ENCODE measurements around the gene MALAT1. TPM values are rescaled to one million over a fixed set of nuclear protein-coding genes. Genes with fewer than 3 reads are reported as not detected.

The MALAT1 gene
- total RNA-seq, 1 donor from 2014 or later, result 1,362 TPM

DNA sequence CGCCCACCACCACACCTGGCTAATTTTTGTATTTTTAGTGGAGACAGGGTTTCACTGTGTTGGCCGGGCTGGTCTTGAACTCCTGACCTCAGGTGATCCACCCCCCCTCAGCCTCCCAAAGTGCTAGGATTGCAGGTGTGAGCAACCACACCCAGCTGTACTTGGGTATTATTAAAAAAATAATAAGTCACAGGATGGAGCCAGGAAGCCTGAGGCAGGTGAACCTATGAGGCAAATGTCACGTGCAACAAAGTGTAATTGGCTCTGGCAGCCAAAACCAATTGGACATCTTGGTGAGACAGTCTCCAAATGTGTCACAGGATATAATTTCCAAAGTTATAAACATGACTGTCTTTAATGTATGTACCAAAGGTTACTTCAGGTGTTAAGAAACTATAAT, 24.0 kb upstream of the MALAT1 start:
- DNase-seq (ENCODE audit: low read depth), result no peak
- TF ChIP-seq, protein P1, sequence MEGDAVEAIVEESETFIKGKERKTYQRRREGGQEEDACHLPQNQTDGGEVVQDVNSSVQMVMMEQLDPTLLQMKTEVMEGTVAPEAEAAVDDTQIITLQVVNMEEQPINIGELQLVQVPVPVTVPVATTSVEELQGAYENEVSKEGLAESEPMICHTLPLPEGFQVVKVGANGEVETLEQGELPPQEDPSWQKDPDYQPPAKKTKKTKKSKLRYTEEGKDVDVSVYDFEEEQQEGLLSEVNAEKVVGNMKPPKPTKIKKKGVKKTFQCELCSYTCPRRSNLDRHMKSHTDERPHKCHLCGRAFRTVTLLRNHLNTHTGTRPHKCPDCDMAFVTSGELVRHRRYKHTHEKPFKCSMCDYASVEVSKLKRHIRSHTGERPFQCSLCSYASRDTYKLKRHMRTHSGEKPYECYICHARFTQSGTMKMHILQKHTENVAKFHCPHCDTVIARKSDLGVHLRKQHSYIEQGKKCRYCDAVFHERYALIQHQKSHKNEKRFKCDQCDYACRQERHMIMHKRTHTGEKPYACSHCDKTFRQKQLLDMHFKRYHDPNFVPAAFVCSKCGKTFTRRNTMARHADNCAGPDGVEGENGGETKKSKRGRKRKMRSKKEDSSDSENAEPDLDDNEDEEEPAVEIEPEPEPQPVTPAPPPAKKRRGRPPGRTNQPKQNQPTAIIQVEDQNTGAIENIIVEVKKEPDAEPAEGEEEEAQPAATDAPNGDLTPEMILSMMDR (conservative IDR thresholded peaks at IDR 0.05; ENCODE audit: low read depth, low read length), result no peak
- H3K4me3 ChIP-seq (ENCODE audit: low read depth, low read length), result no peak overlapping the region

DNA sequence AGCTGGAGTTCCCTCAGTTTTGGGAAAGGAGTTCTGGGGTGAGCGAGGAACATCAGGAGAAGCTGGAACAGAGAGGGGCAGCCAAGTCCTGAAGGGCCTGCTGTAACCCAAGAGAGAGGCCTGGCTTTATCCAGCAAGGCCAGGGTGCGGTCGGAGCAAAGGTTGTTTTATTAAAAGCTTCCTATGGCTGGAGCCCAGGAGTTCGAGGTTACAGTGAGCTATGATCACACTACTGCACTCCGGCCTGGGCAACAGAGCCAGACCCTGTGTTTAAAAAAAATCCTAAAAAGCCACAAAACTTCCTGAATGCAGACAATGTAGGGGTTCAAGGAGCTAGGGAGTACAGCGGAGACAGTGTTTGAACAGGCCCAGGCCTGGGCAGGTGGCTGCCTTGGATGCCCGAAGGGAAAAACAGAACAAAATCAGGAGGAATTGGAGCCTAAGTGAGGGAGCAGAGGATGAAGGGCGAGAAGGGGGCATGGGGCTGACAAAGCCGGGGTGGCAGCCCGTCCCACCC, 22.2 kb upstream of the MALAT1 start:
- TF ChIP-seq, protein P1 (conservative IDR thresholded peaks at IDR 0.05; ENCODE audit: low read depth, low read length), result no peak
- H3K4me3 ChIP-seq (ENCODE audit: low read depth, low read length), result peak overlapping the region; percentile 69
- no peak for DNase-seq (ENCODE audit: low read depth)

DNA sequence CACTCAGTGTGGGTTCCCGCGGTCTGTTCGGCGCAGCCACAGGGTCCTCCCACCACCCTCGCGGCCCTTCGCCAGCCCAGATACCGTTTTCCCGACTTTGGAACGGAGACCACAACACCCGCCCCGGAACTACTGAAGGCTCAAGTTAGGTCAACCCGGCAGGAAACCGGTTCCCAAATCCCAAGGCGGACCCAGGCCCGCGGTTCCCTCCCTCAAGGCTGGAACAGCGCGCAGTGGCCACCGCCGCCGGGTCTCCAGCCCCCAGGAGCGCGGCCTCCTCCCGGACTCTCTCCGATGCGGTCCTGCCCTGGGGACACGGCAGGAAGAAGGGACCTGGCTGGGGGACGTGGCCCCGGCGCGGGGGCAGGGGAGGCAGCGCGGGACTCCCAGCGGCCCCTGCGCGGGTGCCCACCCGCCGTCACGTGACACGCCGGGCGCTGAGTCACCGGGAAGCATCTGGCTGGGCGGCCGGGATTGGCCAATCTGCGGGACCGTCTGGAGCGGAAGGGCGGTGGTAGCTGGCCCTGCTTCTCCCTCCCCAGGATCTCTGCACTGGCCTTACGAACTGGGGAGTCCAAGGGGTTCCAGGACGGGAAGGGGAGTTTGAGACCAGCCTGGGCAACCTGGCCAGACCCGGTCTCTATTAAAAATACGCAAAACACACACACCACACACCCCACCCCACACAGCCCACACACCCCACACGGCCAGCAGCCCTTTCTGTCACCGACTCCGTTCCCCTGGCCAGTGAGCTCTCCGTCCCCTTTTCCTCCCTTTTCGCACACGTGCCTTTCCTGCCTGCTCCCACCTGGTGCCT, 21.5 kb upstream of the MALAT1 start:
- TF ChIP-seq, protein P1 (conservative IDR thresholded peaks at IDR 0.05; ENCODE audit: low read depth, low read length), result no peak
- peak overlapping the region; percentile 69 for H3K4me3 ChIP-seq (ENCODE audit: low read depth, low read length)
- no peak for DNase-seq (ENCODE audit: low read depth)

DNA sequence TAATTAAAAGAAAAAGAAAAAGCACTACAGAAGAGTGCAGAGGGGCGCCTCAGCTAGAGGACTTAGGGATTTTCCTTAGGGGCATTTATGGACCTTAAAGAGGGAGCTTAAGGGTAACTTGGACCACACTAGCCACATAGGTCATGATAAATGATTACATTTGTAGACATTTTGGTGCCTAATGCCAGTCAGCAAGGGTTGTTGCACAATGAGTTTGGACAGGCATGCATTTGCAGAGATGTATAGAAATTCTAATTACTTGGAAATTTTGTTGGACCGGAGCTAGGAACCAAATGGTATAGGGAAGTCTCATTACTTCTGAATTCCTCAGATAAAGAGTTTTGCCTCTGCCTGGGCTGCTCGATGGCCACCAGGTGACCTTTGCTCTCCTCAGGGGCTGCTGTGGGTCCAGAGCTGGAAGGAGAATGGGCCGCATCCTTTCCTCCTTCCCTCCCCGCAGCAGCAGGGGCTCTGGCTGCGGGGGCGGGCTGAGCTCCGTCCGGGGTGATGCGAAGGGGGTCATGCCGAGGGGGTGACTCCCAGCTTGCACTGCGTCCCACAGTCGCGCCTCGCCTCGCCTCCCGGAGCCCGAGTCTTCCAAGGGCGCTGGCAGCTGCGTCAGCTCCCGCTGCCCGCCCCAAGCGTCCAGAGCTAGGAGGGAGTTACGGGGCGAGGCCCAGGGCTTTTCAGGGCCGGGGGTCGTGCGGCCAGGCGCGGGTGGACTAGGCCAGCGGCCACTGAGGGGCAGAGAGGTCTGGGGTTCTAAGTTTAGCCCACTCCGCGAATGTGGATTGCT, 20.3 kb upstream of the MALAT1 start:
- peak overlapping the region; percentile 69 for H3K4me3 ChIP-seq (ENCODE audit: low read depth, low read length)
- no peak for DNase-seq (ENCODE audit: low read depth)
- TF ChIP-seq, protein P1 (conservative IDR thresholded peaks at IDR 0.05; ENCODE audit: low read depth, low read length), result no peak

DNA sequence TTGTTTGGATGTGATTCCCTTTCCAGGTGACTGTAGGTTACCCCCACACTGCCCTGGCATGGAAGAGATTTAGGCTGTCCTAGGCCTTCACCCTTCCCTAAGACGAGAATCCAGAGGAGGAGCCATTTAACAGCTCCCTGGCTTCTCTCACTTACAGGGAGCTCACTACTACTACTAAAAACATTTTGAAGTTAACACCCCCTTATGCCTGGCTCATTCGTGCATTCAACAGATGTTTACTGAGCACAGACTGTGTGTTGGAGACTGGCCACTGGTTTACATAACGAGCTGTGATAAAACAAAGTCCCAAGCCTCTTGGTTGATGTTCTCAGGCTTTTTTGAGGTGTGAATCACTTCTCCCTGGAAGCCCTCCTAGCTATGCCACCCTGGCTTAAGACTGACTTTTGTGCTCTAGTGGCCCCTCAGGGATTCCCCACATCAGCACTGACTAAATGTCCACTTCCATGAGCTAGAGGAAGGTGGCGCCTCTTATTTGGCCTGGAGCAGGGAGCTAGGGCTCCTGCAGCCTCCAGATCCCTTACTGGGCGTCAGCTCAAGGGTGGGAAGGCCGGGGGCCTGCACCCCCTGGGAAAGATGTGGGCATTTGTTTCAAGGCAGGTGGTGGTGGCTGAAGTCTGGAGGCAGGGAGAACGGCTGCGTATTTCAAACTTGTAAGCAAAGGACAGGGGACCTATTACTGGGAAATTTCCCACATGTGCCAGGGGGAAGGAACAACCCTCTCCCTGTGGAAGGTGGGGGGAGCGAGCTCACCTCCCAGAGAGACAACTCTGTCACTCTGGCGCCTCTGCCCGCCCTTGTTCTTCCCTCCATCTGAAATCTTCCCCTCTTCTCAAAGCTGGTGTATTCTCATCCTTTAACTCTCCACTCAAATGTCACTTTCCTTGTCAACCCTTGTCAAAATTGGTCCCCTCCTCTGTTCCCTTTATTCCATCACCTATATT, 19.4 kb upstream of the MALAT1 start:
- peak; percentile 86 for DNase-seq (ENCODE audit: low read depth)
- TF ChIP-seq, protein P1 (conservative IDR thresholded peaks at IDR 0.05; ENCODE audit: low read depth, low read length), result peak; percentile 59
- peak overlapping the region; percentile 69 for H3K4me3 ChIP-seq (ENCODE audit: low read depth, low read length)

DNA sequence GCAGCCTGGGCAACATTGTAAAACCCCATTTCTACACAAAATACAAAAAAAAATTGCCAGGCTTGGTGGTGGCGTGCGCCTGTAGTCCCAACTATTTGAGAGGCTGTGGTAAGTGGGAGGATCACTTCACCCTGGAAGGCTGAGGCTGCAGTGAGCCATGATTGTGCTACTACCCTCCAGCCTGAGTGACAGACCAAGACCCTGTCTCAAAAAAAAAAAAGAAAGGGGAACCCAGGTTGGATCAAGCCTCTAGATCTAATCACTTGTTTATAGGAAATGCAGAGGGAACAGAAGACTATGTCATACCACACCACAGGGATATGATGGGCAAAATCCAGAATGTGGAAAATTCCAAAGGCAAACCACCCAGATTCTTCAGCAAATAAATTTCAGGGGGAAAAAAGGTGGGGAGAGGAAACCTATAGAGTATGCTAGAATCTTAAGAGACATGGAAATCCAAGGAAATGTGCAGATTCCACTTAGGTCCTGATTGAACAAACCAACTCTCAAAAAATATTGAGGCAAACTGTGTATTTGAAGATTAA, 16.5 kb upstream of the MALAT1 start:
- H3K4me3 ChIP-seq (ENCODE audit: low read depth, low read length), result no peak overlapping the region
- TF ChIP-seq, protein P1 (conservative IDR thresholded peaks at IDR 0.05; ENCODE audit: low read depth, low read length), result no peak
- DNase-seq (ENCODE audit: low read depth), result no peak

Measured in epithelial cell of proximal tubule (primary cell).